ENCODE data around the gene RPL36AL.

The RPL36AL gene

GRCh38 chr14:49579841-49580240 is 40.6 kb downstream of the RPL36AL start:
- no peak for DNase-seq

GRCh38 chr14:49578141-49578540 is 42.3 kb downstream of the RPL36AL start:
- DNase-seq, result no peak

- DNase-seq, result no peak
These were observed 46.4 kb downstream of the RPL36AL start for GRCh38 chr14:49574038-49574437.

- DNase-seq, result no peak
These were observed 51.1 kb downstream of the RPL36AL start for GRCh38 chr14:49569281-49569680.

All from fibroblast of skin of abdomen (primary cell).